ENCODE data around the gene MAEL.

DNA sequence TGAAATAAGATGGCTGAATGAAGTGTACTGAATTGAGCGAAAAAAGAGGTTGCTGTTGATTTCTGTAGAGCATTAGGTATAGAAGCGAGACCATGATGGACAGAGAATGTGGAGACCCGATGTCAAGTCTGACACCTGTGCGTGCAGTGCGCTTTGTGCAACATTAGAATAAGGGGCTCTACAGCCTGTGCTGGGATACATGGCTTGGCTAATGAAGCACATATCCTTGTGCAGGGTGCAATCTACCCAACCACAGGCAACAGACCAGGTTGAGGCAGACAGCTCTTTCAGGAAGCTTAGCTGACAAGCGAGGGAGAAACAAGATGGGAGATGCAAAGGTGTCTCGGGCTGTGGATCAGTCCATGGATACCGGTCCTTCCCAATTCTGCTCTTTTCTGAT is 82.2 kb downstream of the MAEL start:
- TF ChIP-seq, protein P1, sequence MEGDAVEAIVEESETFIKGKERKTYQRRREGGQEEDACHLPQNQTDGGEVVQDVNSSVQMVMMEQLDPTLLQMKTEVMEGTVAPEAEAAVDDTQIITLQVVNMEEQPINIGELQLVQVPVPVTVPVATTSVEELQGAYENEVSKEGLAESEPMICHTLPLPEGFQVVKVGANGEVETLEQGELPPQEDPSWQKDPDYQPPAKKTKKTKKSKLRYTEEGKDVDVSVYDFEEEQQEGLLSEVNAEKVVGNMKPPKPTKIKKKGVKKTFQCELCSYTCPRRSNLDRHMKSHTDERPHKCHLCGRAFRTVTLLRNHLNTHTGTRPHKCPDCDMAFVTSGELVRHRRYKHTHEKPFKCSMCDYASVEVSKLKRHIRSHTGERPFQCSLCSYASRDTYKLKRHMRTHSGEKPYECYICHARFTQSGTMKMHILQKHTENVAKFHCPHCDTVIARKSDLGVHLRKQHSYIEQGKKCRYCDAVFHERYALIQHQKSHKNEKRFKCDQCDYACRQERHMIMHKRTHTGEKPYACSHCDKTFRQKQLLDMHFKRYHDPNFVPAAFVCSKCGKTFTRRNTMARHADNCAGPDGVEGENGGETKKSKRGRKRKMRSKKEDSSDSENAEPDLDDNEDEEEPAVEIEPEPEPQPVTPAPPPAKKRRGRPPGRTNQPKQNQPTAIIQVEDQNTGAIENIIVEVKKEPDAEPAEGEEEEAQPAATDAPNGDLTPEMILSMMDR (IDR thresholded peaks at IDR 0.05 in 4 of 5, conservative IDR thresholded peaks at IDR 0.05 in 1 of 5) = no peak
- no peak for TF ChIP-seq POLR2A (IDR thresholded peaks at IDR 0.05)

All from gastrocnemius medialis (tissue), 4 donors.